Stomach (tissue), 9 donors: ENCODE measurements around the gene POGLUT2. TPM values are rescaled to one million over a fixed set of nuclear protein-coding genes. Genes with fewer than 3 reads are reported as not detected.

Experiments used
- DNase-seq, 2 donors: peaks; one replicate each; pipeline versions ENCODE4 v3.0.0 to v3.0.0-alpha.2; 2013 to 2019
- H3K27ac ChIP-seq, 5 donors: fragments of 200-600 bp in 4 of 5; sonication (generic) in 4 of 5; one replicate each; pipeline ENCODE4 v1.5.1; 2013 to 2019; ENCODE audit warnings: mild to moderate bottlenecking in 1 of 5, moderate library complexity in 1 of 5
- H3K27me3 ChIP-seq, 3 donors: fragments of 200-600 bp; sonication (generic); one replicate each; pipeline ENCODE4 v1.5.1; 2017 to 2019; ENCODE audit warnings: mixed run types in 1 of 3
- H3K36me3 ChIP-seq, 4 donors: fragments of 200-600 bp; sonication (generic); 1 replicate in 3 of 4; 2 replicates in 1 of 4; pipeline ENCODE4 v1.5.1; 2016 to 2019
- H3K4me1 ChIP-seq, 4 donors: fragments of 200-600 bp; sonication (generic); one replicate each; pipeline ENCODE4 v1.5.1; 2016 to 2019
- H3K4me3 ChIP-seq, 4 donors: fragments of 200-600 bp; sonication (generic) in 3 of 4; one replicate each; pipeline ENCODE4 v1.5.1; 2016 to 2019; ENCODE audit warnings: mild to moderate bottlenecking in 1 of 4
- H3K9me3 ChIP-seq, 4 donors: fragments of 200-600 bp; sonication (generic); one replicate each; pipeline ENCODE4 v1.5.1; 2016 to 2019
- EP300 ChIP-seq: sonication (generic); formaldehyde crosslinking; IDR thresholded peaks from one replicate; pipeline ENCODE4 v1.6.1; 2017; ENCODE audit warnings: antibody characterized with exemption
- POLR2A ChIP-seq, 4 donors: fragments of 450-650 bp; IDR thresholded peaks; one replicate each; pipeline ENCODE4 v1.6.1; 2016; ENCODE audit warnings: antibody characterized with exemption in 4 of 4, control low read depth in 2 of 4, mild to moderate bottlenecking in 1 of 4, moderate library complexity in 1 of 4
- POLR2AphosphoS5 ChIP-seq, 3 donors: sonication (generic); formaldehyde crosslinking; IDR thresholded peaks; one replicate each; pipeline ENCODE4 v1.6.1; 2016; ENCODE audit warnings: antibody characterized with exemption in 3 of 3
- WGBS, 5 donors: extraction: QIAGEN DNeasy Blood & Tissue Kit in 3 of 5; methylation state at CpG; one replicate each; pipeline versions ENCODE4 v1.1.5 to v1.1.7; 2013 to 2018; 5-methylcytosine and 5-hydroxymethylcytosine counted together
- intact Hi-C: fragments of 100-400 bp; cut with DNase I; formaldehyde crosslinking; loops from one replicate; pipeline ENCODE4 v1.15.1; 2023; ENCODE audit warnings: low total_unique reads
- polyA plus RNA-seq, 3 donors: library from polyadenylated mRNA; stranded (reverse); fragments of 200-250 nt; gene quantifications; one replicate each; pipeline ENCODE4 v1.2.3, GENCODE V29; 2013
- total RNA-seq, 5 donors: library from RNA; depleted of rRNA; stranded (reverse); fragments of >200 nt; gene quantifications; one replicate each; pipeline versions ENCODE4 v1.1.0 to v1.2.3, GENCODE V29; 2014 to 2016
- TF ChIP-seq, protein P1 (sequence below), 7 experiments: fragments of 450-650 bp in 4 of 7; fragments of 200-600 bp in 3 of 7; sonication (generic) in 3 of 7; IDR thresholded peaks; one replicate each; pipeline ENCODE4 v1.5.1; 2016 to 2019; ENCODE audit warnings: antibody characterized with exemption in 7 of 7, control low read depth in 2 of 7, mild to moderate bottlenecking in 1 of 7
- donor health status: healthy with polysubstance abuse.
- donor health status: Bipolar disorder and iron deficiency.
- donor health status: healthy.

Gene POGLUT2
- total and polyA plus RNA-seq, 8 donors: 0.58 to 48.2 (median 2.2) TPM; not detected in 1

DNA sequence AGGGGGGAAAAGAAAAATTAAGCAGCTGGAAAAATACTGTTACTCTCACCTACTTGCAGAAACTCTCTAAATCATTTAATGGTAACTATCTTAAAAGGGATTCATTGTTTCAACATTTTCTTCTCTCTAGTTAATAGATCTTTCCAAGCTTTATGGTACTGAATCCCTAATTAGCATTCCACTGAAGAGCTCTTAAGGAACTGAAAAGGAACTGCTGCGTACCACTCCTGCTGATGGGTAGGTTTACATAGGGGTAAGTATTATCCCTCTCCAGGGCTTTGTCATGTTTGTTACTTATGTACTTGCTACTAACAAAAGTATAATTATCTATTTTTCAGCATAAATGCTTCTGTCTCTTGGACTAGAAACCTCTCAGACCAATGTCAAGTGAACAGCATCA lies 37.7 kb downstream of the POGLUT2 start:
- no peak for TF ChIP-seq POLR2AphosphoS5 (IDR thresholded peaks at IDR 0.05)
- TF ChIP-seq, protein P1, sequence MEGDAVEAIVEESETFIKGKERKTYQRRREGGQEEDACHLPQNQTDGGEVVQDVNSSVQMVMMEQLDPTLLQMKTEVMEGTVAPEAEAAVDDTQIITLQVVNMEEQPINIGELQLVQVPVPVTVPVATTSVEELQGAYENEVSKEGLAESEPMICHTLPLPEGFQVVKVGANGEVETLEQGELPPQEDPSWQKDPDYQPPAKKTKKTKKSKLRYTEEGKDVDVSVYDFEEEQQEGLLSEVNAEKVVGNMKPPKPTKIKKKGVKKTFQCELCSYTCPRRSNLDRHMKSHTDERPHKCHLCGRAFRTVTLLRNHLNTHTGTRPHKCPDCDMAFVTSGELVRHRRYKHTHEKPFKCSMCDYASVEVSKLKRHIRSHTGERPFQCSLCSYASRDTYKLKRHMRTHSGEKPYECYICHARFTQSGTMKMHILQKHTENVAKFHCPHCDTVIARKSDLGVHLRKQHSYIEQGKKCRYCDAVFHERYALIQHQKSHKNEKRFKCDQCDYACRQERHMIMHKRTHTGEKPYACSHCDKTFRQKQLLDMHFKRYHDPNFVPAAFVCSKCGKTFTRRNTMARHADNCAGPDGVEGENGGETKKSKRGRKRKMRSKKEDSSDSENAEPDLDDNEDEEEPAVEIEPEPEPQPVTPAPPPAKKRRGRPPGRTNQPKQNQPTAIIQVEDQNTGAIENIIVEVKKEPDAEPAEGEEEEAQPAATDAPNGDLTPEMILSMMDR (IDR thresholded peaks at IDR 0.05): no peak
- TF ChIP-seq POLR2A (IDR thresholded peaks at IDR 0.05): no peak
- no peak for TF ChIP-seq EP300
- no peak for DNase-seq
- no peaks in the 10 kb centered on the region for H3K27me3 ChIP-seq

DNA sequence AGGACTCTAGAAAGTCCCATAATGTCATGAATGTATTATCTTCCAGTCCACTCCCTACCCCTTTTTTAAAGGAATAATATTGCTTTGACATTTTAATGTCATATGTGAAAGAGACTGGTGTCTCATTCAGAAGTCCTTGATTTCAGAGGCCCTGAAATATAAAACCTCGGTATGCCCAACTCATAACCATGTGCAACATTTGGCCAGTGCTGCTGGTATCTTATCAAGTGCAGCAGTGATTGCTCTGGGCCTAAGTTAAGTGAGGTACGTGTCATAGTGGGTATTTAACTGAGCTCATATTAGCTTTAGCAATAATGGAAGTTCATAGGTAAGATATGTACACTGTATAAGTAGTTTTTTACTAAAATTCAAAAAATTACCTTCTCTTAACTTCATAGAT lies 39.9 kb downstream of the POGLUT2 start:
- TF ChIP-seq EP300 (no peak), POLR2AphosphoS5 (IDR thresholded peaks at IDR 0.05) (no peak), POLR2A (IDR thresholded peaks at IDR 0.05) (no peak)
- TF ChIP-seq, protein P1 (IDR thresholded peaks at IDR 0.05): no peak
- Histone ChIP-seq H3K27me3 (no peaks in the 10 kb centered on the region), H3K4me3 (no peak overlapping the region), H3K36me3 (no peaks in the 10 kb centered on the region), H3K4me1 (no peaks in the 10 kb centered on the region), H3K27ac (no peak overlapping the region), H3K9me3 (no peaks in the 10 kb centered on the region)
- 61 to 79% (median 62%) methylated on average over 2 of the region's 2 CpGs for WGBS, 5 donors
- no peak for DNase-seq
- intact Hi-C loops: no loop called here

More for the DNA sequence above, 37.7 kb downstream of the POGLUT2 start:
- Histone ChIP-seq H3K36me3 (peaks cover 0 to 5% (median 1%) of the 10 kb centered on the region in 4 donors), H3K4me1 (no peaks in the 10 kb centered on the region), H3K4me3 (no peak overlapping the region), H3K27ac (no peak overlapping the region), H3K9me3 (no peaks in the 10 kb centered on the region)
- intact Hi-C loops: no loop called here
- 86 to 97% (median 91%) methylated on average over 1 of the region's 1 CpG for WGBS, 5 donors

DNA sequence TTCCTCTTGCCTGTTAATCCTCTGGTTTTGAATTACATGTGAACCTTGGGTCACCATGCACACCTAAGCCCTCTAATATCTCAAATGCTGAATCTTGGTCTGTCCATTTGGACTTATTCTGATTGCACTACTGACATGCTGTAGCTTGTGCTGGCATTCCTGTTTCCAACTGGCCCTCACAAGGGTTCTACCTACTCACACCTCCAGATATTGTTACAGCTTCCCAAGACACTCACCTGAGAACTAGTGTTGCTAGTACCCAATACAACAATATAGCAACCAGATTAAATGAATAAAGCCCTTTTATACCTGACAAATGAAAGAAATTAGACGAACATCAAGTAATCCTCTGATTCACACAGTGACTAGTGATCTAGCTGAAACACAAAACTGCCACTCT lies 41.8 kb downstream of the POGLUT2 start:
- TF ChIP-seq POLR2A (IDR thresholded peaks at IDR 0.05) (no peak), POLR2AphosphoS5 (IDR thresholded peaks at IDR 0.05) (no peak), EP300 (no peak)
- TF ChIP-seq, protein P1 (IDR thresholded peaks at IDR 0.05): no peak
- intact Hi-C loops: no loop called here
- Histone ChIP-seq H3K27ac (no peak overlapping the region), H3K4me3 (no peak overlapping the region), H3K4me1 (no peaks in the 10 kb centered on the region), H3K36me3 (no peaks in the 10 kb centered on the region), H3K27me3 (no peaks in the 10 kb centered on the region), H3K9me3 (peaks cover 0 to 3% (median 0%) of the 10 kb centered on the region in 4 donors)
- 83 to 90% (median 88%) methylated on average over 1 of the region's 1 CpG for WGBS, 5 donors
- no peak for DNase-seq

DNA sequence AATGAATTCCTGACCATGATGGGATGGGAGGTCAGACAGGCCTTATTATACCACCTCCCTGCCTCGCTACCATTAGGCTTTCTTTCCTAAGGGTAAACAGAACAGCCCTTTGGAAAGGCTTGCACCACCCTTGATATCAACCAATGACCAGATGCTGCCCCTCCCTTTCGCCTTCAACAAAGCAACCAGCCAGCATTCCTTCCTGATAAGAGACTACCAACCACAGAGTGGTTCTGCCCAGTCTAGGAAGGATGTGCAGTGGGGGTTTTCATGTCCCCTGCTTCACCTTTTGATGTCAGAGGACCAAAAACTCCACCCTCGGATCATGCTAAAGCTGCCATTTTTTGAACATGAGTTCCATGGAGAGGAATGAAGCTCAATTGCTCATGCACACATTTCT lies 46.9 kb downstream of the POGLUT2 start:
- intact Hi-C loops: no loop called here

More for the DNA sequence above, 46.9 kb downstream of the POGLUT2 start:
- no peak overlapping the region for H3K4me3 ChIP-seq
- H3K36me3 ChIP-seq: no peaks in the 10 kb centered on the region
- peaks cover 0 to 10% (median 7%) of the 10 kb centered on the region in 4 donors for H3K9me3 ChIP-seq
- TF ChIP-seq EP300 (no peak), POLR2A (IDR thresholded peaks at IDR 0.05) (no peak), POLR2AphosphoS5 (IDR thresholded peaks at IDR 0.05) (no peak)
- TF ChIP-seq, protein P1 (IDR thresholded peaks at IDR 0.05): no peak
- no peaks in the 10 kb centered on the region for H3K4me1 ChIP-seq
- WGBS, 5 donors: 71 to 84% (median 76%) methylated on average over 3 of the region's 3 CpGs
- DNase-seq: no peak
- H3K27me3 ChIP-seq: no peaks in the 10 kb centered on the region
- no peak overlapping the region for H3K27ac ChIP-seq
